Stimulated activated CD4-positive, alpha-beta T cell treated with anti-CD3 and anti-CD28 coated beads, TNF-alpha, amount 100 ng/mL, for 1 hour (primary cell): ENCODE measurements around the gene NDOR1.
A peak's percentile ranks its signal among the peaks of the same experiment; 100 is the strongest.

Experiments
- DNase-seq, 3 donors: peaks; one replicate each; pipeline ENCODE4 v3.0.0-alpha.2; 2020; ENCODE audit warnings: low read depth in 3 of 3, low spot score in 1 of 3

Gene NDOR1

DNA sequence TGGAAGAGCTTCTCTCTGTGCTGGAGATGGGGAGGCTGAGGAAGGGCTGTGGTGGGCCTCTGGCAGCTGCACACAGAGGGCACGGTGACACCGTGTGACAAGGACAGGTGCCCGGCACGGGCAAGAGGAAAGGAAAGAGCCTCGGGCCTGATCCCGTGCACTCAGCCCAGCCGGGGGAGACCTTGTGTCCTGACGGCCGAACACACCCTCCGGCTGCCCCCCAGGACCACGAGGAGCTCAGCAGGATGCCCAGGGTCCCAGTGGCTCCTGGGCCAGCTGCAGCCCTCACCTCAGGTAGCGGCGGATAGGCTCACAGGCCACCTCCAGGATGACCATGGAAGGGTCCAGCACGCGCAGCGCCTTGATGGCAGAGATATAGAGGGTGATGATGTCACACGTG is 22.7 kb upstream of the NDOR1 start:
- no peak for DNase-seq

DNA sequence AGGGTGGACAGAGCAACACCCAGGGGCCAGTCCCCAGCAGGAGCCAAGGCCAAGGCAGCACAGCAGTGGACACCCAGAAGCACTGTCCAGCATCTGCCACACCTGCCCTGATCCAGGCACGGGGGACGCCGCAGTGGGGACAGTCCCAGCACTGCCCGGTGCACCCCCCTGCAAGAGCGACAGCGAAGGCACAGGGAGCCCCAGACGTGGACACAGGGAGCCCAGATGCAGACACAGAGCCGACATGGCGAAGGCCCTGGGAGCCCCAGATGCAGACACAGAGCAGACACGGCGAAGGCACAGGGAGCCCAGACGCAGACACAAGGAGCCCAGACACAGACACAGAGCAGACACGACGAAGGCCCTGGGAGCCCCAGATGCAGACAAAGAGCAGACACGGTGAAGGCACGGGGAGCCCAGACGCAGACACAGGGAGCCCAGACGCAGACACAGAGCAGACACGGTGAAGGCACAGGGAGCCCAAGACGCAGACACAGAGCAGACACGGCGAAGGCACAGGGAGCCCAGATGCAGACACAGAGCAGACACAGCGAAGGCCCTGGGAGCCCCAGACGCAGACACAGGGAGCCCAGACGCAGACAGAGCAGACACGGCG is 21.4 kb upstream of the NDOR1 start:
- no peak for DNase-seq

DNA sequence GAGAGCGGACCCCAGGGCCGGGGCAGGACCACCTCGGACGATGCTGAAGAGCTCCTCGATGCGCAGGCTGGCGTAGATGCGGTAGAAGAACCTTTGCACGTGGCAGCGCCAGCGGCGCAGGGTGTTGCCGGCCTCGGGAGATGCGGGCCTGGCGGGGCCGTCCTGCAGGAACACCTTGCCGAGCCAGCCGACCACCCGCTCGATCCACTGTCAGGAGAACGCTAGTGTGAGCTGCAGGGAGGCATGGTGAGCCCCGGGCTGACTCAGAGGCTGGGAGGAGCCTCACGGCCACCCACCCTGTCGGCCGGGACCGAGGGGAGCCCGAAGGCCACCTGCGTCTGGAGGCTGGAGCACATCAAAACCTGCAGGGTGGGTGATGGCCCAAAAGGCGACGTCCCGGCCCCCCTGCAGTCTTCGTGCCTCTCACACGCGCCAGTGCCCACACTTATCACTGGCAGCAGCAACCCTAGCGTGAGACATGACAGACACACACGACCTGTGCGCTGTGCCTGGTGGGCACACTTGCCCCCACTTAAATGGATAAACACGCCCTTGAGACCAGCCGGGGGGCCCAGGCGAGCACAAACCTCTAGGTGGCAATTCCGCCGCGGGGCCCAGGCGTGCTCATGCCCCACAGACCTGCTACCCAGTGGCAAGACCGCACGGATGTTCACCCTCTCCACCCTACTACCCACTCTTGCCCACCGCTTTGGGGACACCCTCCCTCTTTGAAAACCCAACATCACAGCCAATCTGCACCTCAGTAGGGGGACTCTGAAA is 20.4 kb upstream of the NDOR1 start:
- DNase-seq: no peak

DNA sequence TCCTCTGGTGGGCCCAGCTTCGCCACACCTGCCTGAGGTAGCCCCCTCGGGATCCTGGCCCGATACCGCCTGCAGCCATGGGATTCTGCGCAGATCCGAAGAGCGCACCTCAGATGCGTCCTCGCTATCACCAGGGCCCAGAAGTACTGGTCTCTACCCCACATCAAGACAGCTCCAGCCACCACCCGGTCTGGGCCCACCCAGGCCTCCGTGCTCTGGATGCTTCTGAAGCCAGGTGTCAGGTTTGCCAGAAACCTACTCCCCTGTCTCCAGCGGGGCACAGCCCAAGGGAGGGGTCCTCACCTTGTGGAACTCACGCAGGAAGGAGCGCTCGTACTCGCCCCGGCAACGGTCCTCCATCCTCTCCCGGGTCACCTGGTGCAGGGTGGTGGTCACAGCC is 19.6 kb upstream of the NDOR1 start:
- DNase-seq: no peak

DNA sequence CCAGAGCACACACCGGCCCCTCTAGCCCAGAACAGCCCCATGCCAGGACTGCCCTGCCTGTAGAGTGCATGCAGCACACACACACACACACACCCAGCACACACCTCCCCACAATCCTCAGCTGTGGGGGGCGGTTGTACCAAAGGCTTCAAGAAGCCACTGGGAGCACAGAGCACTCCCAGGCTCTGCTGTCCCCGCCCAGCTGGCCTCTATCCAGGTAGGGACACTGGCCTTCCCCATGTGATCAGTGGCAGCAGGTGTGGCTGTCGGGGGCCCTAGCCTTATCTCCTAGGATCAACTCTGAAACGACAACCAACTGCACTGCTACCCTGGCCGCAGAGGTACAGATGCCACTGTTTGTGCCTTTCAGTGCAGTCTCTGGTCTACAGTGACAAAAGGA is 19.1 kb upstream of the NDOR1 start:
- no peak for DNase-seq

DNA sequence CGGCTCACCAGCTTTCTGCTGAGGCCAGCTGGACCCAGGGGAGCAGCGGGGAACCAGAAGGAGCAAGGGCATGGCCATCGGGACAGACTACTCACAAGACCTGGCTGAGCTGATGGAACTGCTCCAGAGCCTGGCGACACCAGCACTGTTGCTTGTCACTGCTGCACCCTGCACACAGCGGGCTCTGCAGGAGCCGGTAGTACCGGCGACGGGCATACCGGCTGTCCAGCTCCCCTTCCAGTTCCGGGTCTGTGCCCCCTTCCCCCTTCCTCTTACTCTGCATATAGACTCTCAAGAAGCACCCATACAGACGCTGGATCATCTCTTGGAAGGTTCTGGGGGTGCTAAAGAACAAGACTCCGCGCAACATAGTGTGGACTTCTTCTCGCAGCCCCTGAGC is 18.1 kb upstream of the NDOR1 start:
- no peak for DNase-seq

DNA sequence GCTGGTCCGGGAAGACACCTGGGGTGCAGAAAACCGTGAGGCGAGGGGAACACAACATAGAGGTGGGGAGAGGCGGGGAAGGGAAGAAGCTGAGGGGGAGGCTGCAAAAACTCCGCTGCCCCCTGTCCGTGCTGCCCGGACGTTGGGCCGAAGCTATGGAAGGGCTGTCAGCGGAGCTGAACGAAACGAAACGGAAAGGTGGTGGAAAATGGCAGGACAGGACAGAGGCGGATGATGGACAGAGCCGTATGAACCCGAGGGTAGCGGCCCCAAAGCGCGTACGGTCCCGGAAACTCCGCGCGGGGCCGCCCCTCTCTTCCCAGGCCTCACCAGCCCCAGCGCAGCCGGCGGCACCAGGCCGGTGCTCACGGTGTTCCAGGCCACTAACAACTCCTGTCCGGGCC is 17.4 kb upstream of the NDOR1 start:
- no peak for DNase-seq

DNA sequence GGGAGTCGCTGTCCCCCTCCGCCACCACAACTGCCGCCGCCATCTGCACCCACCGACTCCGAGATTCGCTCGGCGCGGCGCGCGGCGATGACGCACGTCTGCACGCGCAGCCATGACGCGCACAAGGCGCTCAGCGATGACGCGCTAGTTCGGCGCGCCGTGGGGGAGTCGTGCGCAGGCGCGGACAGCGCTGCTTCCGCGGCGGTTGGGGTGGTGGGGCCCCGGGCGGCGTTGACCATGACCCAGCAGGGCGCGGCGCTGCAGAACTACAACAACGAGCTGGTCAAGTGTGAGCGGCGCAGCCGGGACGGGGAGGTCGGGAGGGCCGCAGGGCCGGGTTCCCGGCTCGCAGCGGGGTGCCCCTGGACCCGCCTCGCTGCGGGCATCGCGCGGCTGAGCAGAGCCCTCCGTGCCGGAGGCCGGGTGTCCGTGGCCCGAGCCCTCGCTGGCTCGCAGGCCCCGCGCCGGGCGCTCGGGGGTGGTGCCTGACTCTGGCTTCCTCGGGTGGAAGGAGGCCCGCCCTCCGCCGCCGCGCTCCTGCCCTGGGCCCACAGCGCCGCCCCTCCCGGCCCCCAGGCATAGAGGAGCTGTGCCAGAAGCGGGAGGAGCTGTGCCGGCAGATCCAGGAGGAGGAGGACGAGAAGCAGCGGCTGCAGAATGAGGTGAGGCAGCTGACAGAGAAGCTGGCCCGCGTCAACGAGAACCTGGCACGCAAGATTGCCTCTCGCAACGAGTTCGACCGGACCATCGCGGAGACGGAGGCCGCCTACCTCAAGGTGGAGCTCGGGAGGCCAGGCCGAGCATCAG is 16.8 kb upstream of the NDOR1 start, which contains the start of the genes ANAPC2 and SSNA1:
ANAPC2 (minus strand) TSS at position 71 of the 807 bp plus-strand sequence; CDS start at position 43, 28 bp downstream.
SSNA1 (plus strand) TSS at position 187 of the 807 bp plus-strand sequence; CDS start at position 238, 51 bp downstream.
- DNase-seq: peak; percentile 74 to 92 (median 85)

DNA sequence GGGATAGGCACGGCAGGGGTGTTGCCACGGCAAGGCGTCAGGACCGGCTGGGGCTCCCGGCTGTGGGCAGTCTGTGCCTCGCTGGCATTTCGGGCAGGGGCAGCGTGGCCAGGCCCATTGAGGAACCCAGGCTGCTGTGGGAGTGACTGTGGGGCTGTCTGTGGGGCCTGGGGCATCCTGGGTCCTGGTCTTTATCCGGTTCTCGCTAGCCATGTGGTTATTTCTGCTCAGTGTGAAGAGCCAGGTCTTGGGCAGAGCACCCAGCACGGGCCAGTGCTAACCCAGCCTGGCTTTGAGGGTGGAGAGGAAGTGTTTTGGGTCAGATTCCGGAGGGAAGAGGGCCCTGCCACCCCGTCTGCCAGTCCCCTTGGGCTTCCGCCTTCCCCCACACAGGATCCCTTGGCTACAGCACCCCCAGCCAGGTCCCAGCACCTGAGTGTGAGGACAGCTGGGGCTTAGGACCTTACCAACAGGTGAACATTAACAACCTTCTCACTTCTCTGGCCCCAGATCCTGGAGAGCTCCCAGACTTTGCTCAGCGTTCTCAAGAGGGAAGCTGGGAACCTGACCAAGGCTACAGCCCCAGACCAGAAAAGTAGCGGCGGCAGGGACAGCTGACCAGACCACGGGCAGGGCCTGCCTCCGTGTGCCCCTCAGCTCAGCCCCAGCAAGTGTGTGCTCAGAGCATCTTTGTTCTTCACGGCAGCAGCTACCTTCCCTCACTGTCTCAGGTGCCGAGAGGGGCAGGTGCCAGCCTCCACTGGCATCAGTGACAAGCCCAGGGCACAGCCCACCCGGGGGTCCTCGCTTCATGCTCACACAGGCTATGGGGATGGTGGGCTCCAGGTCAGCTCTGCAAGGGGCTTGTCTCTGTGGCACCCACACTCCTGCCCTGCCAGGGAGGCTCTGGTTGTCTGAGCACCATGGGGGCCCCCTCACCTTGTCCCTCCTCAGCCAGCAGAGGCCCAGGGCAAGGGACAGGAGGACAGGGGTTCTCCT is 15.9 kb upstream of the NDOR1 start:
- no peak for DNase-seq

DNA sequence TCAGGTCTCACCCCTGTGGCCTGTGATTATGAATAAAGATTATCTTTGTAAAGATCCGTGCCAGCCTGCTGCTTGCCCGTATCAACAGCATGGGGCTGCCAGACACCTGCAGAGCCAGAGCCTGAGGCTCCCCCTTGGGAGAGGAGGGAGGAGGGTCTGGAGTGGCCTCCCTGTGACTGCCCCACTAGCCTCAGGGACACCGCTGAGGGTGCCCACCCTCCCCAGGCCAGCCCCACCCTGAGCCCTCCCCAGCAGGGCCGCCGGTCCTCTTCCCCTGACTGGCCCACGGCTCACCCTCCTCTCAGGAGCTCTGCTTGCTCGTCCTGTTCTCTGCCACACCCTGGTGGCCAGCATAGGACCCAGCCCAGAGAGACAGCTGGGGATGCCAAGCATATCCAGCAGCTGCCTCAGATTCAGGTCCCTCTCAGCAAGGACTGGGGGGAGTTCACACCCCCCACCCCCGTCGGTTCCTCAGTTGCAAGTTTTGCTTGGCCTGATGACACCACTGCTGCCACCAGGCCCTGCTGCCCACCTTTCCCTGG is 15.1 kb upstream of the NDOR1 start:
- no peak for DNase-seq

DNA sequence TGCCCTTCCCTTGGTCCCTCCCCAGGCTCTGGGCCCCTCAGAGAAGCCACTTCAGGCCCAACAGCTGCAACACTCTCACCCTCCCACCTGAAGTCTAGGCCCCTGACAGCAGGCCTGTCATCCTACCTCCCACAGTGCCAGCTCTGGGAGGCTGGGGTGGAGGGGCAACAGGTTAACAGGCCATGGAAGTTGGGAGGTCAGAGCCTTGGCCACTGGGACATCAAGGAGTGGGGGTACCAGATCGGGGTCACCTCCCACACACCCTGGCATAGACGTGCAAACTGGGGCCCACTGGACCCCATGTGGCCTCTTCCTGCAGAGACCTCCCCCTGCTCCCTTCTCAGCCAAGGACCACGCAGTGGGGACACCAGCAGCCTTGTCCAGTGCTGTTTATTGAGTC is 14.3 kb upstream of the NDOR1 start:
- no peak for DNase-seq

DNA sequence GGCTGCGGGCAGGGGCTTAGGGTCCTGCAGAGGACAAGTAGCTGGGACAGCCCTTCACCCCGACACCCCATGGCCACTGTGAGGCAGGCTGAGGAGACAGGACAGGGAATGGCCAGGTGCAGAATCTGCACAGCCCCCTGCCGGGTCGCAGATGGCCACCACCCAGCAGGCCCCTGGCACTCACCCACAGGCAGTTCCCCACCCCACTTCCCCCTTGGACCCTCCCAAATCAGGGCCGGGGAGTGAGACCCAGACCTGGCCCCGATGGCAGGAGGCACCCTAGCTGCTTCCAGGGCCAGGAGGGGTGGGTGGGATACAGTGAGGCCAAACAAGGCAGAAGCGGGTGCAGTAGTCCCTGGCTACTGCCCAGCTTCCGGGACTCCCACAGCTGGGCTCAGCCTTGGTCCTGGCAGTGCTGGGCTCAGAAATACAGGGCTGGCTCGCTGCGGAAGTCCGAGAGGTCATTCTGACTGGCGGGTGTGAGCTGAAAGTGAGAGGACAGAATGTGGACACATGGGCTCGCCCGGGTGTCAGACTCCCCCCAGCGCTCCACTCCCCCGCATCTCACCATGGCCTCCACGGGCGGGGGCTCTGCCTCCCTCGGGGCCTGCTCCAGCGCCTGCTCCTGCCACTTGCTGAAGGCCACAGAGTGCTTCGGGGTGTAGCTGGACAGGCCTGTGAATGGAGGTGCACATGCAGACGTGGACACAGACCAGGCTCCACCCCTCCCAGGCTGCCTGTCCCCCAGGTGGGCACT is 13.6 kb upstream of the NDOR1 start:
- no peak for DNase-seq

DNA sequence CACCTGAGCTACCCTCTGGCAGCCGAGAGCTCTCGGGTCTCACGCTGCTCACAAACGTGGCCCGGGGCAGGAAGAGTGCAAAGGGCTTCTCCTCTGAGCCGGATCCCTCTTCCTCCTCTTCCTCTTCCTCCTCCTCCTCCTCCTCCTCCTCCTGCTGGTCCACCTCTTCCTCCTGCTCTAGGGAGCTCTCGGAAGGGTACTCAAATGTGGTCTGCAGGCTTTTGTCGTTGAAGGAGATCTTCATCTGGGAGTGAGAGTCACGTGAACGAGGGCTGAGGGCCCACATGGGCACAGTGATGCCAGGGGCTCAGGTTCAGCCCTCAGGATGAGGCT is 13.1 kb upstream of the NDOR1 start:
- DNase-seq: no peak

DNA sequence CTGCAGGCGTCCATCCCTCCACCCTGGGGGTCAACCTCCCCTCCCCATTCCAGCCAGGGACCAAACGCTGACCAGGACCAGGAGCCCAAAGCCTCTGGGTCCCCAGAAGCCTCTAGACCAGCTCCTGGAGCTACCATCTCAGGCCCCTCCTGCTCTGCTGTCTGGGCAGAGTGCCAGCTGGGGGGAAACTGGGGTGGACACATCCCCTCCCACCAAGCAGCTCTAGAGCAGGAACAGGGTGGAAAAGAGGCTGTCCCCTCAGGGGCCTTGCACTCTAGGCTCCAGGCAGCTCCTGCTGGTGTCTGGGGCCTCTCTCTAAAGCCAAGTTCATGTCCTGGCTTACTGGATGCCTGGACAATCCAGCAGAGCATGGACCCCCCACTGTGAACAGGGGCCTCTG is 12.6 kb upstream of the NDOR1 start:
- DNase-seq: no peak

DNA sequence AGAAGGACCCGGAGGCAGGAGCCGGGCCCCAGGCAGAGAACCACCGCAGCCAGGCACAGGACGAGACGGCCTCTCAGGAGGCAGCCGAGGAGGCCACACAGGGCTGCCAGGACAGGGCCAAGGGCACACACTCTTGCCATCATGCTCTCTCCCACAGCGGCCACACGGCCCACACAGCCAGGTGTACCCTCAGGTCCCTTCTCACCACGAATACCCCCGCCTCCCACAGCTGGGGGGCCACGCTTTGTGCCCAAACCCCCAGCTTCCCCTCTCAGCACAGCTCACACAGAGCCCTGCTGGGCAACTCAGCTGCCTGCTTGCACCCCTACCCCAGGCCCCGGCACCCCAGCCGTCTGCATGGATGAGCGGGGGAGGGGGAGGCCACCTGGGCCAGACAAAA is 11.7 kb upstream of the NDOR1 start:
- DNase-seq: no peak

DNA sequence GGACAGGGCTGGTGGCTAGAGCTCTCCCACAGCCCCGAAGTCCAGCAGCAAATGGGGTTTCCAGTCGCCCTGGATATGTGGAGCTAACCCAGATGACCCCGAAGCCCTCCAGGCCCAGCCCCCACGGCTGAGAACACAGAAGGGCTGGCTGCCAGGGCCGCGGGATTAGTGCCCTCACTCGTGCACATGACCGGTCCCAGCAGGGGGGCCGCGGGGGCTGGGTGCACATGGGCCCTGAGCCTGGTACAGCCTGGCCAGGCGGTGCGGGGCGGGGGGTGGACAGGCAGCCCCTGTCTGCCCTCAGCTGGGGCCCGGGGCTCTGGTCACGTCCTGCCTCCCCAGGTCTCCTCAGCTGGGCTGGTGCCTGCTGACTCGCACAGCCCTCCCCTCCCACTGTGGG is 11.1 kb upstream of the NDOR1 start:
- DNase-seq: no peak

DNA sequence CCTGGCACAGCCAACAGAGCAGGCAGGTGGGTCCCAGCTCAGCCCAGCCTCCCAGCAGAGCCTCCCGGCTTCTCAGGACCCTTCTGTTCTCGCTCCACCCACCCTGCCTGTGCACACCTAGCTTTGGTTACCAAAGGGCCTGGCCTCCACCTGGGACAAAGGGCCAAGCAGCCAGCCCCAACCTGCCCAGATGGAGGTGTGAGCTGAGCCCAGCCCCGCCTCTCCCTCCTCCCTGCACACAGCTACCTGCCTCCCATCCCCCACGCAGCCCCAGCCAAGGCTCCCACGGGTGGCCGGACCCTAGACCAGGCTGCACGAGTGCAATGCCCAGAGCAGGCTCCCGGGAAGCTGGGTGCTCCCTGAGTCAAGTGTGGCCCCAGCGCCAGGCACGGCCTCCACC is 10.6 kb upstream of the NDOR1 start:
- no peak for DNase-seq

DNA sequence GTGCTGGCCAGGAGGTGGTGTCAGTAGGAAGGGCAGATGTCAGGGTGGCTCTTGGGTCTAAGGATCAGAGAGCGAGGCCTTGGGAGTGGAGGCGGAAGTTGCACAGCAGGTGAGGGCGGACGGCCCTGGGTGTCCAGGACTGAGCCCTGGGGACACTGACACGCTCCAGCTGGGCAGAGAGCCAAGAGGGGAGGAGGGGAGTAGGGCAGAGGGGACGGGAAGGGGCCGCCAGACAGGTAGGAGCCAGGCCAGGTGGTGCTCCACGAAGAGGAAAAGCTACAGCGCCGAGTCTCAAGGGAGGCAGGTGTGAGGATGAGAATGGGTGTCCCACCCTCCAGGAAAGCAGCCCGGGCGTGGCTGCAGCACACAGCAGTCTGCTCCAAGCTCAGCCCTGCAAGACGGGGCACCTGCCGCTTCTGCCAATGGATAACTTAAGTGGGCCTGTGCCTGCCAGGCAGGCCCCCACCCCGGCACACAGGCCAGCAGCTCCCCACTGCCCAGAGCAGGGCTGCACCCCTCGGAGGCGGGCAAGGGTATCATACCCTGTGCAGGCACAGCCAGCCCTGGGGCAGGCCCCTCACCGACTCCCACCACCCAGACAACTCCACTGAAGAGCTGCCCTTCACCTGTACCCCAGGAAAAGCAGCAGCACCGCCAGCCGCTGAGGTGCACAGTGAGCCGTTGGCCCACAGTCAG is 9.8 kb upstream of the NDOR1 start:
- DNase-seq: no peak
